K562 treated with DMSO at 1 percent for 12 hours (cell line): ENCODE data around the gene MAPK8. TPM values are rescaled to one million over a fixed set of nuclear protein-coding genes. Genes with fewer than 3 reads are reported as not detected.

Experiments used
- total RNA-seq: library from RNA; unstranded; fragments of 300-600 nt; gene quantifications from 2 replicates; pipeline ENCODE4 v1.2.3, GENCODE V29; 2022; ENCODE audit not compliant: insufficient read depth

The MAPK8 gene
- total RNA-seq: 18.9 and 61.7 TPM in 2 replicates

GRCh38 chr10:48306265-48306869 lies at the start of gene MAPK8:
MAPK8 (plus strand) TSS chr10:48306677; CDS start chr10:48401661, 94,984 bp downstream.

DNA sequence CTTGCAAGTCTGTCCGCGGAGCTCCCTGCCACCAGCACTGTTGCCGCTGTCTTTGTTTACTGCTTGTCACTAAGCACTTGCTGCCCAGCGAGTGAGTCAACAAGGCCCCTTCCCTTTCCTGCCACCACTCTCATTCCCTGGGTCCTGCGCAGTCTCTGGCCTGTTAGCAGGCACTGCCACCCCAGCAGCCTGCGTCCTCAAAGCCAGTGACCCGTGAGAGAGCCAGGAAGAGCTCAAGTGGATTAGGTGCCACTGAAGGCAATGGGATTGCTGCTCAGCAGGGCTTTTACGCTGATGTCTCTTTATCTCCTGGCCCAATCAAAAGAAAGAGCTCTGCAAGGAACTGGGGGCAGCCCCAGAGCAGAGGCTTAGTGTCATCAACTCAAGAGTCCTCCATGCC lies 31.8 kb upstream of the MAPK8 start, which contains the start of gene FRMPD2:
TSS of gene FRMPD2 (minus strand) at position 61 of the 400 bp plus-strand sequence. CDS start 129 bp downstream, outside the sequence.

Other genes starting within 250 kb of the MAPK8 start
- gene FRMPD2, start 32.0 kb upstream of the MAPK8 start, total RNA-seq: not detected in 2 replicates